Thyroid gland (tissue), 4 donors: ENCODE results near the gene SLC10A3.

ENCODE experiments used
- POLR2A ChIP-seq, 2 donors: fragments of 450-650 bp; IDR thresholded peaks; one replicate each; pipeline ENCODE4 v1.6.1; 2017; ENCODE audit warnings: antibody characterized with exemption in 2 of 2, mild to moderate bottlenecking in 2 of 2, moderate library complexity in 1 of 2
- TF ChIP-seq, protein P1 (sequence below), 6 experiments: fragments of 200-600 bp in 3 of 6; fragments of 450-650 bp in 3 of 6; sonication (generic) in 3 of 6; IDR thresholded peaks; one replicate each; pipeline ENCODE4 v1.5.1; 2016 to 2019; ENCODE audit warnings: antibody characterized with exemption in 6 of 6, mild to moderate bottlenecking in 2 of 6, inconsistent platforms in 1 of 6, moderate library complexity in 1 of 6

DNA sequence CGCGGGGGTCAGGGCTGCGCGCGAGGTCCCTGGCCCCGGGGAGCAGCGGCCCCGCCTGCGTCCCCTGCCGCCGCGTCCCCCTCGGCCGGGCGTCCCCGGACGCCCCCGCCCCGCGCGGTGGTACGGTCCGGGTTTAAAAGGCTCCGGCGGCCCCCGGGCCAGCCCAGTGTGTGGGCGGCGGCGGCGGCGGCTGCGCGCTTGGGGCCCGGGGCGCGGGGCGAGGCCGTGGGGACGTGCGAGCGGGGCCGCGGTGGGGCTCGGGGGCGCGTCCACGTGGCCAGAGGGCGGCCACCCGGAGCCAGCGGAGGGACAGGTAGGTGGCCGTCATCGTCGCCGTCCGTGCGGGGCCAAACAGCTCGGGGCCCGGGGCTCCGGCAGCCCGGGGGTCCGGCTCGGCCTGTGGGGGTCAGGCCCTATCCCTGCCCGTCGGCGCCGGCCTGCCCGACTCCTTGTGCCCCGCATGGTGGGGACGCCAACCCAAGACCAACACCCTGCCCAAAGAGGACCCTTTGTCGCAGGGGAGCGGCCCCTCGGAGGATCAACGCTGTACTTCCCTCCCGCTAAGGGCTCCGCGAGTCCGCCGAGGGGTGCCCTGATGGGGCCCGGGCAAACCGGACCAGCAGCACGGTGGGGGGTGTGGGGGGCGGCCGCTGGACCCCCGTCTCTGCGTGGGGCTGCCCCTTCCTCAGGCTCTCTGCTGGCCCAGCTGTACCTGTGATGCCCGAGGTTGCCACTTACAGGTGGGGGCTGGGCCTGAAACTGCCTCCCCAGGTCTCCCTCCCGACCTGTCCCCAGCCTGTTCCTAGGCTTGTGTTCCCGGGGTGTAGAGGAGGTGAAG, 32.1 kb downstream of the SLC10A3 start, which contains the start of gene PLXNA3:
- TF ChIP-seq, protein P1, sequence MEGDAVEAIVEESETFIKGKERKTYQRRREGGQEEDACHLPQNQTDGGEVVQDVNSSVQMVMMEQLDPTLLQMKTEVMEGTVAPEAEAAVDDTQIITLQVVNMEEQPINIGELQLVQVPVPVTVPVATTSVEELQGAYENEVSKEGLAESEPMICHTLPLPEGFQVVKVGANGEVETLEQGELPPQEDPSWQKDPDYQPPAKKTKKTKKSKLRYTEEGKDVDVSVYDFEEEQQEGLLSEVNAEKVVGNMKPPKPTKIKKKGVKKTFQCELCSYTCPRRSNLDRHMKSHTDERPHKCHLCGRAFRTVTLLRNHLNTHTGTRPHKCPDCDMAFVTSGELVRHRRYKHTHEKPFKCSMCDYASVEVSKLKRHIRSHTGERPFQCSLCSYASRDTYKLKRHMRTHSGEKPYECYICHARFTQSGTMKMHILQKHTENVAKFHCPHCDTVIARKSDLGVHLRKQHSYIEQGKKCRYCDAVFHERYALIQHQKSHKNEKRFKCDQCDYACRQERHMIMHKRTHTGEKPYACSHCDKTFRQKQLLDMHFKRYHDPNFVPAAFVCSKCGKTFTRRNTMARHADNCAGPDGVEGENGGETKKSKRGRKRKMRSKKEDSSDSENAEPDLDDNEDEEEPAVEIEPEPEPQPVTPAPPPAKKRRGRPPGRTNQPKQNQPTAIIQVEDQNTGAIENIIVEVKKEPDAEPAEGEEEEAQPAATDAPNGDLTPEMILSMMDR (IDR thresholded peaks at IDR 0.05): no peak
- peak; percentile 13 to 88 for TF ChIP-seq POLR2A (IDR thresholded peaks at IDR 0.05)
